ENCODE results near the gene ARPP19.
"Not testable (repeated sequence)": the region's sequence is repeated elsewhere in the genome, so short reads cannot be mapped to it uniquely, and the experiment has no call there.

The ARPP19 gene

GRCh38 chr15:52551186-52551585 lies 17.6 kb downstream of the ARPP19 start:
- DNase-seq (ENCODE audit: low read depth in 2 of 2), result not testable (repeated sequence)

GRCh38 chr15:52546031-52546751 lies 22.6 kb downstream of the ARPP19 start:
- no peak for DNase-seq (ENCODE audit: low read depth in 2 of 2)

GRCh38 chr15:52540374-52541012 lies 28.3 kb downstream of the ARPP19 start:
- no peak for DNase-seq (ENCODE audit: low read depth in 2 of 2)

GRCh38 chr15:52537459-52537858 lies 31.4 kb downstream of the ARPP19 start:
- no peak for DNase-seq (ENCODE audit: low read depth in 2 of 2)

GRCh38 chr15:52532427-52532826 lies 36.4 kb downstream of the ARPP19 start:
- DNase-seq (ENCODE audit: low read depth in 2 of 2), result no peak

- no peak for DNase-seq (ENCODE audit: low read depth in 2 of 2)
These were observed 38.9 kb downstream of the ARPP19 start for GRCh38 chr15:52529940-52530339.

GRCh38 chr15:52529341-52529924 lies 39.4 kb downstream of the ARPP19 start:
- peak in 1 of 2 donors; percentile 5 for DNase-seq (ENCODE audit: low read depth in 2 of 2)

GRCh38 chr15:52528564-52529340 lies 40.1 kb downstream of the ARPP19 start, which contains the start of gene MYO5A:
Gene MYO5A, minus strand, starts transcription at chr15:52528880. Its CDS starts 74 bp downstream, at chr15:52528806.
- DNase-seq (ENCODE audit: low read depth in 2 of 2), result peak; percentile 54 to 58

GRCh38 chr15:52527911-52528563 lies 40.8 kb downstream of the ARPP19 start:
- DNase-seq (ENCODE audit: low read depth in 2 of 2), result peak in 1 of 2 donors; percentile 22

GRCh38 chr15:52527196-52527910 lies 41.5 kb downstream of the ARPP19 start:
- DNase-seq (ENCODE audit: low read depth in 2 of 2), result no peak

GRCh38 chr15:52524223-52525136 lies 44.4 kb downstream of the ARPP19 start:
- DNase-seq (ENCODE audit: low read depth in 2 of 2), result no peak

GRCh38 chr15:52523647-52524046 lies 45.2 kb downstream of the ARPP19 start:
- DNase-seq (ENCODE audit: low read depth in 2 of 2), result no peak

- DNase-seq (ENCODE audit: low read depth in 2 of 2), result no peak
These were observed 45.6 kb downstream of the ARPP19 start for GRCh38 chr15:52523192-52523591.

GRCh38 chr15:52521682-52522081 lies 47.1 kb downstream of the ARPP19 start:
- no peak for DNase-seq (ENCODE audit: low read depth in 2 of 2)

- no peak for DNase-seq (ENCODE audit: low read depth in 2 of 2)
These were observed 48.4 kb downstream of the ARPP19 start for GRCh38 chr15:52520421-52520820.

- no peak for DNase-seq (ENCODE audit: low read depth in 2 of 2)
These were observed 50.1 kb downstream of the ARPP19 start for GRCh38 chr15:52518487-52519371.

- no peak for DNase-seq (ENCODE audit: low read depth in 2 of 2)
These were observed 51.8 kb downstream of the ARPP19 start for GRCh38 chr15:52517014-52517413.

- no peak for DNase-seq (ENCODE audit: low read depth in 2 of 2)
These were observed 53.5 kb downstream of the ARPP19 start for GRCh38 chr15:52515343-52515742.

- DNase-seq (ENCODE audit: low read depth in 2 of 2), result no peak
These were observed 54.3 kb downstream of the ARPP19 start for GRCh38 chr15:52514482-52514881.
